B cell (primary cell): ENCODE data around the gene NR1D1. TPM values are rescaled to one million over a fixed set of nuclear protein-coding genes. Genes with fewer than 3 reads are reported as not detected.

Experiments used
- ATAC-seq: fragments of 200-7000 bp; cut with Tn5 transposase; one replicate; pipeline ENCODE4 v1.10.0; 2021; ENCODE audit warnings: low read depth, mild to moderate bottlenecking, moderate number of reproducible peaks, moderate library complexity
- CTCF ChIA-PET: fragments of 350-600 bp; sonication (Branson Sonifier 250); formaldehyde crosslinking; loops from one replicate; lab custom pipeline; 2021; ENCODE audit warnings: antibody characterized with exemption, inconsistent platforms; lab: Charles Lee
- POLR2A ChIA-PET: fragments of 350-600 bp; sonication (Branson Sonifier 250); formaldehyde crosslinking; loops from one replicate; lab custom pipeline; 2021; ENCODE audit warnings: antibody characterized with exemption; lab: Charles Lee
- DNase-seq: peaks from one replicate; pipeline ENCODE4 v3.0.0; 2013
- H2AFZ ChIP-seq: 2 replicates; pipeline ENCODE4 v1.6.1; 2012; ENCODE audit warnings: mild to moderate bottlenecking, low read depth, low read length; ENCODE audit not compliant: insufficient read depth, poor library complexity, severe bottlenecking
- H3K27ac ChIP-seq, 2 donors: 1 replicate in 1 of 2; 2 replicates in 1 of 2; pipeline ENCODE4 v1.5.1; 2012 to 2013; ENCODE audit warnings: low read length in 2 of 2, mild to moderate bottlenecking in 2 of 2, moderate library complexity in 1 of 2
- H3K27me3 ChIP-seq, 4 experiments: fragments of 200-600 bp in 1 of 4; sonication (generic) in 1 of 4; replicated peaks in 1 of 4; 1 replicate in 2 of 4; 2 replicates in 2 of 4; pipeline versions ENCODE4 v1.6.1 to v1.7.0; 2013 to 2016; ENCODE audit warnings: low read length in 3 of 4, mild to moderate bottlenecking in 2 of 4, mixed read lengths in 1 of 4, moderate library complexity in 1 of 4; ENCODE audit not compliant: insufficient read depth in 4 of 4, control insufficient read depth in 3 of 4; ENCODE audit errors: control extremely low read depth in 1 of 4
- H3K36me3 ChIP-seq, 2 experiments: replicated peaks in 1 of 2; 1 replicate in 1 of 2; 2 replicates in 1 of 2; pipeline versions ENCODE4 v1.6.1 to v1.7.1; 2013; ENCODE audit warnings: low read length in 1 of 2; ENCODE audit not compliant: insufficient read depth in 2 of 2, control insufficient read depth in 1 of 2; ENCODE audit errors: control extremely low read depth in 1 of 2, extremely low read depth in 1 of 2
- H3K4me1 ChIP-seq, 2 donors: fragments of 200-600 bp in 1 of 2; sonication (generic) in 1 of 2; 1 replicate in 1 of 2; 2 replicates in 1 of 2; pipeline versions ENCODE4 v1.5.1 to v1.6.1; 2013 to 2017; ENCODE audit warnings: low read length in 2 of 2; ENCODE audit not compliant: control insufficient read depth in 2 of 2, insufficient read depth in 2 of 2
- H3K4me2 ChIP-seq: replicated peaks from 2 replicates; pipeline ENCODE3; 2012; ENCODE audit warnings: mild to moderate bottlenecking, low read depth, low read length; ENCODE audit not compliant: poor library complexity, severe bottlenecking
- H3K4me3 ChIP-seq, 5 experiments: fragments of 200-600 bp in 1 of 5; sonication (generic) in 1 of 5; 1 replicate in 3 of 5; 2 replicates in 2 of 5; pipeline versions ENCODE4 v1.5.1 to v1.7.0; 2011 to 2016; ENCODE audit warnings: low read length in 4 of 5, mild to moderate bottlenecking in 4 of 5, low read depth in 2 of 5, control low read depth in 1 of 5, moderate library complexity in 1 of 5; ENCODE audit not compliant: insufficient read depth in 1 of 5; ENCODE audit errors: control extremely low read depth in 1 of 5, extremely low read depth in 1 of 5
- H3K79me2 ChIP-seq: fragments of 200-600 bp; sonication (generic); one replicate; pipeline ENCODE4 v1.6.0; 2016; ENCODE audit warnings: low read length; ENCODE audit not compliant: control insufficient read depth, insufficient read depth
- H3K9ac ChIP-seq: fragments of 200-600 bp; sonication (generic); 2 replicates; pipeline ENCODE4 v1.6.1; 2017; ENCODE audit warnings: mild to moderate bottlenecking, low read length, moderate library complexity
- H3K9me3 ChIP-seq, 3 donors: one replicate each; pipeline versions ENCODE4 v1.6.1 to v1.7.1; 2013; ENCODE audit warnings: low read length in 2 of 3; ENCODE audit not compliant: control insufficient read depth in 2 of 3, insufficient read depth in 1 of 3; ENCODE audit errors: control extremely low read depth in 1 of 3
- H4K20me1 ChIP-seq: 2 replicates; pipeline ENCODE4 v1.6.0; 2012; ENCODE audit warnings: mild to moderate bottlenecking, low read length; ENCODE audit not compliant: insufficient read depth, control insufficient read depth, poor library complexity, severe bottlenecking
- H3K27ac Mint-ChIP-seq: one replicate; pipeline ENCODE4 v1.8.0; 2021; ENCODE audit warnings: mixed read lengths
- H3K27me3 Mint-ChIP-seq: one replicate; pipeline ENCODE4 v1.8.0; 2021; ENCODE audit warnings: mixed read lengths
- H3K4me1 Mint-ChIP-seq: one replicate; pipeline ENCODE4 v1.8.0; 2021; ENCODE audit warnings: mixed read lengths
- H3K4me3 Mint-ChIP-seq: one replicate; pipeline ENCODE4 v1.8.0; 2021; ENCODE audit warnings: mixed read lengths
- H3K9me3 Mint-ChIP-seq: one replicate; pipeline ENCODE4 v1.8.0; 2022; ENCODE audit warnings: mixed read lengths; ENCODE audit not compliant: insufficient read depth
- EZH2 ChIP-seq: IDR thresholded peaks from 2 replicates; pipeline ENCODE4 v1.6.1; 2012; ENCODE audit warnings: borderline replicate concordance, low read depth, mild to moderate bottlenecking, moderate library complexity, low read length; ENCODE audit not compliant: insufficient read depth, poor library complexity, severe bottlenecking
- WGBS: methylation state at CpG from one replicate; pipeline ENCODE4 v1.1.5; 2013; ENCODE audit warnings: missing lambda C conversion rate; ENCODE audit not compliant: insufficient coverage; 5-methylcytosine and 5-hydroxymethylcytosine counted together
- intact Hi-C: fragments of 100-400 bp; cut with micrococcal nuclease; formaldehyde crosslinking; loops from one replicate; pipeline ENCODE4 v1.10.0; 2022
- polyA plus RNA-seq: library from polyadenylated mRNA; depleted of rRNA; stranded (reverse); fragments of >200 nt; gene quantifications from 2 replicates; pipeline ENCODE4 v1.2.3, GENCODE V29; 2012
- total RNA-seq, 2 donors: library from RNA; stranded (reverse); fragments of 120-200 nt in 1 of 2; gene quantifications; 1 replicate in 1 of 2; 2 replicates in 1 of 2; pipeline versions ENCODE4 v1.2.3 to v1.2.4, GENCODE V29; 2013 to 2022
- TF ChIP-seq, protein P1 (sequence below): fragments of 200-600 bp; IDR thresholded peaks from one replicate; pipeline ENCODE4 v1.8.0; 2022; ENCODE audit warnings: antibody characterized with exemption, mild to moderate bottlenecking

Gene NR1D1
- total and polyA plus RNA-seq, 2 donors (not counting 1 experiment from before 2014, with no cell fraction given) = 6.7 to 7.7 TPM

DNA sequence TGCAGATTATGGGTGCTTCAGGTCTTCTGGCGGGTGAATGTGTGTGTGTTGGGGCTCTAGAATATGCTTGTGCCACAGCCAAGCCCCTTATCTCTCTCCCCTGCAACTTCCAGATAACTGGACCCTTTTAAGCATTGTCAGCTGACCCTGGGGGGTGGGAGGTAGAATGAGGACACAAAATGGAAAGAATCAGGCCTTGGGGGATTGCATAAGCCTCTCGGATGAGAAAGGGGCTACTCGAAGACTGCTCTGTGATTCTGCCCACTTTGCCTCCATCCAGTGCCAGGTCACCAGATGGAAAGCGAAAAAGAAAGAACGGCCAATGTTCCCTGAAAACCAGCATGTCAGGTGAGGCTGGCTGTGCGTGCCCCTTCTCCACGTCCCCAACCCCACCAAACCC, 23.8 kb downstream of the NR1D1 start:
- Mint-ChIP-seq H3K4me1 (peaks cover 28% of the 10 kb centered on the region), H3K4me3 (no peak overlapping the region), H3K9me3 (no peaks in the 10 kb centered on the region), H3K27ac (no peak overlapping the region), H3K27me3 (no peaks in the 10 kb centered on the region)
- peaks cover 15% of the 10 kb centered on the region for H4K20me1 ChIP-seq
- H3K9me3 ChIP-seq = no peaks in the 10 kb centered on the region
- H2AFZ ChIP-seq = no peak overlapping the region
- POLR2A ChIA-PET = interaction anchor here (1.1 to 1.5 kb wide), 3 partner anchors 19 to 49 kb away, joined by 3 to 4 read pairs (median 4); no protein-coding TSS in a partner anchor
- CTCF ChIA-PET = interaction anchor here (1.1 to 6.7 kb wide), 21 partner anchors 10 to 195 kb away, joined by 3 to 128 read pairs (median 12); partner anchors contain the start of genes CSF3, MED24, MSL1 and NR1D1
- ATAC-seq (no peak), DNase-seq (no peak)
- H3K27ac ChIP-seq = no peak overlapping the region
- TF ChIP-seq, protein P1, sequence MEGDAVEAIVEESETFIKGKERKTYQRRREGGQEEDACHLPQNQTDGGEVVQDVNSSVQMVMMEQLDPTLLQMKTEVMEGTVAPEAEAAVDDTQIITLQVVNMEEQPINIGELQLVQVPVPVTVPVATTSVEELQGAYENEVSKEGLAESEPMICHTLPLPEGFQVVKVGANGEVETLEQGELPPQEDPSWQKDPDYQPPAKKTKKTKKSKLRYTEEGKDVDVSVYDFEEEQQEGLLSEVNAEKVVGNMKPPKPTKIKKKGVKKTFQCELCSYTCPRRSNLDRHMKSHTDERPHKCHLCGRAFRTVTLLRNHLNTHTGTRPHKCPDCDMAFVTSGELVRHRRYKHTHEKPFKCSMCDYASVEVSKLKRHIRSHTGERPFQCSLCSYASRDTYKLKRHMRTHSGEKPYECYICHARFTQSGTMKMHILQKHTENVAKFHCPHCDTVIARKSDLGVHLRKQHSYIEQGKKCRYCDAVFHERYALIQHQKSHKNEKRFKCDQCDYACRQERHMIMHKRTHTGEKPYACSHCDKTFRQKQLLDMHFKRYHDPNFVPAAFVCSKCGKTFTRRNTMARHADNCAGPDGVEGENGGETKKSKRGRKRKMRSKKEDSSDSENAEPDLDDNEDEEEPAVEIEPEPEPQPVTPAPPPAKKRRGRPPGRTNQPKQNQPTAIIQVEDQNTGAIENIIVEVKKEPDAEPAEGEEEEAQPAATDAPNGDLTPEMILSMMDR = no peak
- TF ChIP-seq EZH2 = no peak
- H3K36me3 ChIP-seq = peaks cover 3 to 9% of the 10 kb centered on the region in 2 experiments
- H3K79me2 ChIP-seq = peaks cover 8% of the 10 kb centered on the region
- intact Hi-C loops = loop anchor here (5.0 kb wide), 1 partner anchor 36 kb away; no protein-coding TSS in a partner anchor
- WGBS = 98% methylated on average over 4 of the region's 7 CpGs
- H3K9ac ChIP-seq = no peak overlapping the region
- no peaks in the 10 kb centered on the region for H3K27me3 ChIP-seq
- H3K4me3 ChIP-seq = no peak overlapping the region
- peaks cover 15 to 19% of the 10 kb centered on the region in 2 donors for H3K4me1 ChIP-seq
- no peak overlapping the region for H3K4me2 ChIP-seq

DNA sequence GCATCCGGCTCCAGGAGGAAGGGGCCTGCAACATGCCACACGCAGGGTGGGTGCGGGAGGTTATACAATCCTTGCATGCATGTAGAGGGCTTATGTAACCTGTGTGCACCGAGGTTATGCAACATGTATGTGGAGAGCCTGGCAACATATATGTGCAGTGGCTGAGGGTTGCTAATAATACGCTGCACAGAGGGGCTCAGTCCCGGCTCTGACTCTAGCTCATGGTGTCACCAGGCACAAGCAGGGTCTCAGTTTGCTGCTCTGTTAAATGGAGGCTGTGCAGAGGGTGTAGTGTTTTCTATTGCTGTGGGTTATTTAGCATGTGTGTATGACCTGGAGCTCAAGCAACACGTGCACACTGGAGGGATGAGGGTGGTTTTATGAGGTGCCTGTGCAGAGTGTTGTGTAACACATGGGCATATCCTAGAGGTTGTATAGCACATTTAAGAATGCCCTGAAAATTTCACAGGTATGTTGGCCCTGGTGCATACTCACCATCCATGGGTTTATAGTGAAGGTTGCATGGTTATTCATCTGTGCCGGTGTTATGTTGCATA, 24.4 kb downstream of the NR1D1 start:
- peaks cover 20% of the 10 kb centered on the region for H4K20me1 ChIP-seq
- no peaks in the 10 kb centered on the region for H3K27me3 Mint-ChIP-seq
- no peak overlapping the region for H2AFZ ChIP-seq
- ATAC-seq (no peak), DNase-seq (no peak)
- CTCF ChIA-PET = interaction anchor here (0.7 to 6.7 kb wide), 37 partner anchors 8 to 203 kb away, joined by 3 to 128 read pairs (median 6); partner anchors contain the start of genes CSF3, MED24, MSL1 and NR1D1
- no peak overlapping the region for H3K9ac ChIP-seq
- no peaks in the 10 kb centered on the region for H3K9me3 Mint-ChIP-seq
- H3K4me1 ChIP-seq = peaks cover 21 to 24% of the 10 kb centered on the region in 2 donors
- H3K4me2 ChIP-seq = peak overlapping the region; percentile 59
- H3K27ac Mint-ChIP-seq = no peak overlapping the region
- peaks cover 9% of the 10 kb centered on the region for H3K79me2 ChIP-seq
- POLR2A ChIA-PET = interaction anchor here (0.7 to 1.5 kb wide), 8 partner anchors 9 to 48 kb away, joined by 3 to 11 read pairs (median 4); no protein-coding TSS in a partner anchor
- no peak overlapping the region for H3K4me3 ChIP-seq
- intact Hi-C loops = loop anchor here (1.0 to 5.0 kb wide), 4 partner anchors 13 to 36 kb away; partner anchors contain the start of gene MED24
- no peak overlapping the region for H3K27ac ChIP-seq
- WGBS = 73% methylated on average over 8 of the region's 8 CpGs
- H3K36me3 ChIP-seq = peaks cover 3 to 9% of the 10 kb centered on the region in 2 experiments
- no peak for TF ChIP-seq EZH2
- TF ChIP-seq, protein P1 = no peak
- no peak overlapping the region for H3K4me3 Mint-ChIP-seq
- no peaks in the 10 kb centered on the region for H3K9me3 ChIP-seq
- peaks cover 33% of the 10 kb centered on the region for H3K4me1 Mint-ChIP-seq
- no peaks in the 10 kb centered on the region for H3K27me3 ChIP-seq
